ENCODE results near the gene EFNA1.

DNA sequence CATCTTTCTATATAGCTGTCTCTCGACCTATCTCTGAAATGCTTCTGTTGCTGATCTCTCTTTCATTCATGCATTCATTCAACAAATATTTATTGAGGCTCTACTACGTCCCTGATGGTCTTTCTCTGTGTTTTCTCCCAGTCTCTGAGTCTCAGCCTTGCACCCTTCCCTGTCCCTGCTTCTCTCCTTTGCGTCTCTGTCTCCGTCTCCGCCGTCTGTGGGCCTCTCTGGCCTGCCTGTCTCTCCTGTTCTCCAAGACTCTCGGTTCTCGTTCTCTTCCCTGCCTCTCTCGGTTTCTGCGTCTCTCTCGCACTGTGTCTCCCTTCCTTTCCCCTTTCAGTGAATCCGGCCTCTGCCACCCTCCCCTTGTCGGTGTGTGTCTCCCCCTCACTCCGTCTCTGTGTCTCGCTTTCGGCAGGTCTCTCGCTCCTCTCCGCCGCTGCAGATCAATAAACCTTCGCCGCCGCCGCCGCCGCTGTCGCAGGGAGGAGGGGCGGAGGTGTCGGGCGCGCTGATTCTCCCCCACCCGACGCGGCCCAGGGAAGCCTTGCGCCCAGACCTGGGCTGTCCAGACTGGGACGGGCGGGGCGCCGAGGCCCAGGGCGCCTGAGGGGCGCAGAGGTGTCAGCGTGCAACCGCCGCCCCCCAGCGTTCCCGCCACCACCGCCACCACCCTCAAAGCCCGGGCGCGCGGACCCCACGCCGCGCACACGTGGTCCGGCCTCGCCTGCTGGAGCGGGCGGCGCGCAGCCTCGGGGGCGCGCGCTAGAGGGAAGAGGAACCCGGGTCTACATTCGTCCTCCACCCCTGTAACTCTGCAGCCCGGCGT lies 46.0 kb upstream of the EFNA1 start:
- TF ChIP-seq POLR2AphosphoS5 (IDR thresholded peaks at IDR 0.05), result no peak
- no peak for TF ChIP-seq EP300 (IDR thresholded peaks at IDR 0.05)
- TF ChIP-seq, protein P1, sequence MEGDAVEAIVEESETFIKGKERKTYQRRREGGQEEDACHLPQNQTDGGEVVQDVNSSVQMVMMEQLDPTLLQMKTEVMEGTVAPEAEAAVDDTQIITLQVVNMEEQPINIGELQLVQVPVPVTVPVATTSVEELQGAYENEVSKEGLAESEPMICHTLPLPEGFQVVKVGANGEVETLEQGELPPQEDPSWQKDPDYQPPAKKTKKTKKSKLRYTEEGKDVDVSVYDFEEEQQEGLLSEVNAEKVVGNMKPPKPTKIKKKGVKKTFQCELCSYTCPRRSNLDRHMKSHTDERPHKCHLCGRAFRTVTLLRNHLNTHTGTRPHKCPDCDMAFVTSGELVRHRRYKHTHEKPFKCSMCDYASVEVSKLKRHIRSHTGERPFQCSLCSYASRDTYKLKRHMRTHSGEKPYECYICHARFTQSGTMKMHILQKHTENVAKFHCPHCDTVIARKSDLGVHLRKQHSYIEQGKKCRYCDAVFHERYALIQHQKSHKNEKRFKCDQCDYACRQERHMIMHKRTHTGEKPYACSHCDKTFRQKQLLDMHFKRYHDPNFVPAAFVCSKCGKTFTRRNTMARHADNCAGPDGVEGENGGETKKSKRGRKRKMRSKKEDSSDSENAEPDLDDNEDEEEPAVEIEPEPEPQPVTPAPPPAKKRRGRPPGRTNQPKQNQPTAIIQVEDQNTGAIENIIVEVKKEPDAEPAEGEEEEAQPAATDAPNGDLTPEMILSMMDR (IDR thresholded peaks at IDR 0.05), result no peak
- TF ChIP-seq POLR2A (IDR thresholded peaks at IDR 0.05), result no peak

All from sigmoid colon (tissue), 4 donors.